Peyer's patch (tissue), 4 donors: ENCODE data around the gene NOC3L. TPM values are rescaled to one million over a fixed set of nuclear protein-coding genes. Genes with fewer than 3 reads are reported as not detected.

Experiments used
- DNase-seq, 3 donors: peaks; one replicate each; pipeline ENCODE4 v3.0.0-alpha.2; 2017 to 2019
- H3K27ac ChIP-seq, 4 donors: fragments of 200-600 bp; sonication (generic); one replicate each; pipeline ENCODE4 v1.5.1; 2016 to 2019
- H3K27me3 ChIP-seq, 2 donors: fragments of 200-600 bp; sonication (generic); one replicate each; pipeline ENCODE4 v1.5.1; 2019
- H3K36me3 ChIP-seq, 3 donors: fragments of 200-600 bp; sonication (generic); one replicate each; pipeline ENCODE4 v1.5.1; 2016 to 2019
- H3K4me1 ChIP-seq, 4 donors: fragments of 200-600 bp; sonication (generic); one replicate each; pipeline ENCODE4 v1.5.1; 2016 to 2019
- H3K4me3 ChIP-seq, 4 donors: fragments of 200-600 bp; sonication (generic); 1 replicate in 3 of 4; 2 replicates in 1 of 4; pipeline ENCODE4 v1.5.1; 2016 to 2019; ENCODE audit warnings: mild to moderate bottlenecking in 1 of 4
- H3K9me3 ChIP-seq, 4 donors: fragments of 200-600 bp; sonication (generic); one replicate each; pipeline ENCODE4 v1.5.1; 2016 to 2019; ENCODE audit warnings: mild to moderate bottlenecking in 1 of 4
- POLR2A ChIP-seq, 2 donors: fragments of 450-650 bp; IDR thresholded peaks; one replicate each; pipeline ENCODE4 v1.5.1; 2017; ENCODE audit warnings: antibody characterized with exemption in 2 of 2, mild to moderate bottlenecking in 2 of 2, moderate library complexity in 2 of 2
- total RNA-seq, 4 donors: library from RNA; depleted of rRNA; stranded (reverse); fragments of >200 nt; gene quantifications; one replicate each; pipeline ENCODE4 v1.1.0, GENCODE V29; 2016
- TF ChIP-seq, protein P1 (sequence below), 6 experiments: fragments of 450-650 bp in 4 of 6; fragments of 200-600 bp in 2 of 6; sonication (generic) in 1 of 6; IDR thresholded peaks; one replicate each; pipeline ENCODE4 v1.5.1; 2017 to 2019; ENCODE audit warnings: antibody characterized with exemption in 6 of 6, mild to moderate bottlenecking in 3 of 6, moderate library complexity in 1 of 6

The NOC3L gene
- total RNA-seq, 4 donors from 2014 or later = 6.1 to 23.1 (median 9.2) TPM

DNA sequence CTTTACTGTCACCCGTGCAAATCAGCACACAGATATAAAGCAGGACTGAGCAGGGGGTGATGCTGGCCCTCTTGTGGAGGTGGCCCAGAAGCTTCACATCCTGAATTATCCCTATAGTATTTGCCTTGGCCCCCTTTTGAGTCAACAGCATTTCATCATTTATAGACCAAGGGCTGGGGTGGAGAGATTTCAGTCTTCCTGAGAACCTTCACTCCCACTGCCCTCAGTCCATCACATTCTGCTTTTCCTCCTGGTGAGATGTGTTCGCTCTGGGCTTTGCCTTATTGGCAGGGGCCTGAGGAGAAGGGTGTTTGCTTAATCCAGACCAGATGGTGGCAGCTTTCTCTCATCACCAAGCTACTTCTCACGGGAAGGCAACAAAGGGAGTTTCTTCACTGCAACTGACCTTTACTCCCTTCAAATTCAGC is 47.7 kb downstream of the NOC3L start:
- H3K4me1 ChIP-seq = no peaks in the 10 kb centered on the region
- DNase-seq = no peak
- no peak overlapping the region for H3K4me3 ChIP-seq
- no peaks in the 10 kb centered on the region for H3K27me3 ChIP-seq
- no peaks in the 10 kb centered on the region for H3K36me3 ChIP-seq
- TF ChIP-seq, protein P1, sequence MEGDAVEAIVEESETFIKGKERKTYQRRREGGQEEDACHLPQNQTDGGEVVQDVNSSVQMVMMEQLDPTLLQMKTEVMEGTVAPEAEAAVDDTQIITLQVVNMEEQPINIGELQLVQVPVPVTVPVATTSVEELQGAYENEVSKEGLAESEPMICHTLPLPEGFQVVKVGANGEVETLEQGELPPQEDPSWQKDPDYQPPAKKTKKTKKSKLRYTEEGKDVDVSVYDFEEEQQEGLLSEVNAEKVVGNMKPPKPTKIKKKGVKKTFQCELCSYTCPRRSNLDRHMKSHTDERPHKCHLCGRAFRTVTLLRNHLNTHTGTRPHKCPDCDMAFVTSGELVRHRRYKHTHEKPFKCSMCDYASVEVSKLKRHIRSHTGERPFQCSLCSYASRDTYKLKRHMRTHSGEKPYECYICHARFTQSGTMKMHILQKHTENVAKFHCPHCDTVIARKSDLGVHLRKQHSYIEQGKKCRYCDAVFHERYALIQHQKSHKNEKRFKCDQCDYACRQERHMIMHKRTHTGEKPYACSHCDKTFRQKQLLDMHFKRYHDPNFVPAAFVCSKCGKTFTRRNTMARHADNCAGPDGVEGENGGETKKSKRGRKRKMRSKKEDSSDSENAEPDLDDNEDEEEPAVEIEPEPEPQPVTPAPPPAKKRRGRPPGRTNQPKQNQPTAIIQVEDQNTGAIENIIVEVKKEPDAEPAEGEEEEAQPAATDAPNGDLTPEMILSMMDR (IDR thresholded peaks at IDR 0.05) = no peak
- TF ChIP-seq POLR2A (IDR thresholded peaks at IDR 0.05) = no peak
- no peak overlapping the region for H3K27ac ChIP-seq
- no peaks in the 10 kb centered on the region for H3K9me3 ChIP-seq

DNA sequence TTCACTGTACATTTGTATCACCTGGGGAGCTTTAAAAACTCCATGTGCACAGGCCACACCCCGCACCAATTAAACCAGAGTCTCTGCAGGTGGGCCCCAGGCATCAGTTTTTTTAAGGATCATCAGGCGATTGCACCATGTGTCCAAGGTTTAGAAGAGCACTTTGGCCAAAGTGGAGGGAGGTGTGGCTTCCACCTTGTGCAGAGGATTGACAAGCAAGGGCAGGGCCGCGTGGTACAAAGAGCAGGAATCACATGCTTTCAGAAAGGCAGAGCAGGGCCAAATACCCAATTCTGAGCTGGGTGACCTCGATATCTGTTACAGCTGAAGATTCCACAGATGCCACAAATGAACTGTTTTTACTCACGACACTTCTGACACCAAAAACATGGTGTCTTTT is 52.4 kb downstream of the NOC3L start:
- Histone ChIP-seq H3K4me3 (no peak overlapping the region), H3K4me1 (no peaks in the 10 kb centered on the region), H3K9me3 (no peaks in the 10 kb centered on the region), H3K36me3 (peaks cover 0 to 10% (median 0%) of the 10 kb centered on the region in 3 donors), H3K27ac (no peak overlapping the region), H3K27me3 (no peaks in the 10 kb centered on the region)
- no peak for TF ChIP-seq POLR2A (IDR thresholded peaks at IDR 0.05)
- TF ChIP-seq, protein P1 (IDR thresholded peaks at IDR 0.05) = no peak
- no peak for DNase-seq

DNA sequence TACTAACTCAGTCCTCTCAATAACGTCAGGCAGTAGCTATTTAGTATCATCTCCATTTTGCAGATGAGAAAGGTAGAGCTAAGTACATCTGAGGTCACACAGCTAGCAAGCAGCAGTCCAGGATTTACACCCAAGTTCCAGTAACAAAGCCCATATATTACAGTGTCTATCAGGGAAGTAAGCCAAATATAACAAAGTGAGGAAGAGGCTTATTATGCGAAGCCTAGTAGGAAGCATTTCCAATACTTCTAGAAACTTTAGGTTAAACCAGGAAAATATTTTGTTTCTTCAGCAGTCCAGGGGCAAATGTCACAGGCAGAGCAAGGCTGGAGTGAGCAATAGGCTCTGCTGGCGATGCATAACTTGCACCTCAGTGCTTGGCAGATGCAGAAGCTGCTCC is 53.9 kb downstream of the NOC3L start:
- Histone ChIP-seq H3K4me1 (no peaks in the 10 kb centered on the region), H3K27me3 (no peaks in the 10 kb centered on the region), H3K36me3 (peaks cover 0 to 10% (median 0%) of the 10 kb centered on the region in 3 donors)

DNA sequence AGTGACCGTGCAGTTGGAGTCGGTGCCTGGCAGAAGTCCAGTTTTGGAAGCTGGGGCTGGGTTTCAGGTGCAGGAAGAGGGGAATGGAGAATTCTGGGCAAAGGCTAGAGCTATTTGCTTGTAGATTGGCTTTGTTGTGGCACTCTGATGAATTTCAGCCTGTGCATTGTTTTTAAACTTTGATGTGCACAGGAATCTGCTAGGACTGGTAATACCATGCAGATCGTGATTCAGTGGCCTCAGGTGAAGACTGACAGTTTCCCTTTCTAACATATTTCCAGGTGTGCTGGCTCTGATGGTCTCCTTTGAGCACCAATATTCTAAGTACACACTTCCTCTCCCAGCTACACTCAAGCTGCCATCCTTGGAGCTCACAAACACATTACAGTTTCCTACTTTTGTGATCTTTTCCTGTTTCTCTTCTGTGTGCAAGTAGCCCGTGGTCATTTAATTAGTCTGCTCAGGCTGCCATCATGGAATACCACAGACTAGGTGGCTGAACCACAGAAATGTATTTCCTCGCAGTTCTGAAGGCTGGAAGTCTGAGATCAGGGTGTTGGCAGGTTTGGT is 55.6 kb downstream of the NOC3L start:
- H3K4me3 ChIP-seq = no peak overlapping the region
- no peaks in the 10 kb centered on the region for H3K27me3 ChIP-seq
- DNase-seq = no peak
- H3K4me1 ChIP-seq = no peaks in the 10 kb centered on the region
- H3K9me3 ChIP-seq = no peaks in the 10 kb centered on the region
- peaks cover 0 to 10% (median 0%) of the 10 kb centered on the region in 3 donors for H3K36me3 ChIP-seq
- TF ChIP-seq POLR2A (IDR thresholded peaks at IDR 0.05) = no peak
- TF ChIP-seq, protein P1 (IDR thresholded peaks at IDR 0.05) = no peak
- H3K27ac ChIP-seq = no peak overlapping the region

More for the DNA sequence above, 53.9 kb downstream of the NOC3L start:
- TF ChIP-seq, protein P1 (IDR thresholded peaks at IDR 0.05) = no peak
- no peak for TF ChIP-seq POLR2A (IDR thresholded peaks at IDR 0.05)
- Histone ChIP-seq H3K9me3 (no peaks in the 10 kb centered on the region), H3K27ac (no peak overlapping the region), H3K4me3 (no peak overlapping the region)
- no peak for DNase-seq

DNA sequence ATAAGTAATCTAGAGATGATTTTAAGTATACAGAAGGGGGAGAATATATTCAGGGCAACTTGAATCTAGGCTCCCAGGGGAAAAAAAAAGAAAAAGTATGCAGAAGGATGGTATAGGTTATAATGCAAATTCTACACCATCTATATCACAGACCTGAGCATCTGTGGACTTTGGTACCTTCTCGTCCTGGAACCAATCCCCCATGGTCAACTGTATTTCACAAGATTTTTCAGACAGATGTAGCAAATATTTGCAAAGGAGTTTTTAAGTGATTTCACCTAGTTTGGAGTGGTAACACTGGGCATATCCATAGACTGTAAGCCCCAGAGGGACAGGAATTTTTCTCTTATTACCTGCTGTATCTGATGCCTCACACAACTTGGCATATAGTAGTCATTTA is 58.8 kb downstream of the NOC3L start:
- Histone ChIP-seq H3K36me3 (peaks cover 0 to 21% (median 0%) of the 10 kb centered on the region in 3 donors), H3K4me1 (no peaks in the 10 kb centered on the region), H3K27me3 (no peaks in the 10 kb centered on the region), H3K27ac (no peak overlapping the region), H3K9me3 (no peaks in the 10 kb centered on the region), H3K4me3 (no peak overlapping the region)
- TF ChIP-seq, protein P1 (IDR thresholded peaks at IDR 0.05) = no peak
- no peak for TF ChIP-seq POLR2A (IDR thresholded peaks at IDR 0.05)
- no peak for DNase-seq
